ENCODE data around the gene STIL.
A peak's percentile ranks its signal among the peaks of the same experiment; 100 is the strongest.
"Not testable (repeated sequence)": the region's sequence is repeated elsewhere in the genome, so short reads cannot be mapped to it uniquely, and the experiment has no call there.

The STIL gene

GRCh38 chr1:47313915-47314664 lies at the start of gene STIL:
Gene STIL, minus strand, starts transcription at chr1:47314147. Its CDS starts 3,828 bp downstream, at chr1:47310319.
- DNase-seq: peak; percentile 96

- DNase-seq: no peak
Observed at GRCh38 chr1:47362828-47363227, 48.9 kb upstream of the STIL start.

- no peak for DNase-seq
Observed at GRCh38 chr1:47361380-47361779, 47.4 kb upstream of the STIL start.

GRCh38 chr1:47351305-47351704 lies 37.4 kb upstream of the STIL start:
- DNase-seq: no peak

- DNase-seq: no peak
Observed at GRCh38 chr1:47348246-47348645, 34.3 kb upstream of the STIL start.

- no peak for DNase-seq
Observed at GRCh38 chr1:47347735-47348134, 33.8 kb upstream of the STIL start.

GRCh38 chr1:47346979-47347378 lies 33.0 kb upstream of the STIL start:
- DNase-seq: not testable (repeated sequence)

- DNase-seq: no peak
Observed at GRCh38 chr1:47340227-47340626, 26.3 kb upstream of the STIL start.

- DNase-seq: no peak
Observed at GRCh38 chr1:47338249-47339077, 24.5 kb upstream of the STIL start.

GRCh38 chr1:47337350-47337749 lies 23.4 kb upstream of the STIL start:
- no peak for DNase-seq

GRCh38 chr1:47334765-47335435 lies 21.0 kb upstream of the STIL start:
- DNase-seq: no peak

GRCh38 chr1:47333922-47334764 lies 20.2 kb upstream of the STIL start:
- DNase-seq: peak; percentile 61

- peak; percentile 75 for DNase-seq
Observed at GRCh38 chr1:47333578-47333921, 19.6 kb upstream of the STIL start, which contains the start of gene CMPK1. Gene CMPK1, plus strand, starts transcription at chr1:47333790. Its CDS starts 156 bp downstream, at chr1:47333946.

- no peak for DNase-seq
Observed at GRCh38 chr1:47332779-47333577, 19.0 kb upstream of the STIL start.

- no peak for DNase-seq
Observed at GRCh38 chr1:47331875-47332274, 17.9 kb upstream of the STIL start.

- DNase-seq: no peak
Observed at GRCh38 chr1:47330212-47330611, 16.3 kb upstream of the STIL start.

- DNase-seq: no peak
Observed at GRCh38 chr1:47328992-47329391, 15.0 kb upstream of the STIL start.

GRCh38 chr1:47326271-47326670 lies 12.3 kb upstream of the STIL start:
- no peak for DNase-seq

GRCh38 chr1:47325528-47325927 lies 11.6 kb upstream of the STIL start:
- DNase-seq: no peak

- DNase-seq: no peak
Observed at GRCh38 chr1:47324682-47325081, 10.7 kb upstream of the STIL start.

- DNase-seq: no peak
Observed at GRCh38 chr1:47323599-47324031, 9.7 kb upstream of the STIL start.

- DNase-seq: not testable (repeated sequence)
Observed at GRCh38 chr1:47319968-47320367, 6.0 kb upstream of the STIL start.
